Endothelial cell of umbilical vein (primary cell): ENCODE results near the gene RNF138. TPM values are rescaled to one million over a fixed set of nuclear protein-coding genes. Genes with fewer than 3 reads are reported as not detected.
"Not testable (repeated sequence)": the region's sequence is repeated elsewhere in the genome, so short reads cannot be mapped to it uniquely, and the experiment has no call there.

Experiments
- BruUV-seq: library from RNA; stranded (reverse); fragments of 400-500 nt; replicated peaks from 2 replicates; lab custom pipeline; 2021; lab: Mats Ljungman, UMichigan
- CTCF ChIA-PET: fragments of 300-600, 350-600 bp; sonication (Branson Sonifier 250); formaldehyde crosslinking; loops from one replicate; lab custom pipeline; 2021; ENCODE audit warnings: antibody characterized with exemption, inconsistent platforms; lab: Charles Lee
- POLR2A ChIA-PET: fragments of 300-600, 350-600 bp; sonication (Branson Sonifier 250); formaldehyde crosslinking; loops from one replicate; lab custom pipeline; 2021; ENCODE audit warnings: antibody characterized with exemption, inconsistent platforms; lab: Charles Lee
- DNase-seq: peaks from one replicate; pipeline ENCODE4 v3.0.0-alpha.2; 2011; ENCODE audit warnings: low read depth, low spot score
- FAIRE-seq: peaks from 2 replicates; lab custom pipeline; 2011; peaks lifted over from hg19 to GRCh38; lab: Jason Lieb, UNC
- H2AFZ ChIP-seq: 2 replicates; pipeline ENCODE4 v1.6.0; 2012; ENCODE audit warnings: low read depth, low read length, control low read depth, inconsistent platforms
- H3K27ac ChIP-seq: 2 replicates; pipeline ENCODE4 v1.5.1; 2011; ENCODE audit warnings: low read depth, mild to moderate bottlenecking, control low read depth, low read length, moderate library complexity; ENCODE audit not compliant: insufficient read depth
- H3K27me3 ChIP-seq, 2 experiments: 2 replicates each; pipeline versions ENCODE4 v1.6.0 to v1.6.1; 2011; ENCODE audit warnings: low read length in 2 of 2, mixed read lengths in 1 of 2; ENCODE audit not compliant: control insufficient read depth in 2 of 2, insufficient read depth in 2 of 2
- H3K36me3 ChIP-seq, 2 experiments: 2 replicates in 1 of 2; 3 replicates in 1 of 2; pipeline ENCODE4 v1.5.1; 2011; ENCODE audit warnings: low read length in 2 of 2, mild to moderate bottlenecking in 1 of 2, moderate library complexity in 1 of 2; ENCODE audit not compliant: control insufficient read depth in 2 of 2, insufficient read depth in 2 of 2; ENCODE audit errors: extremely low read depth in 1 of 2
- H3K4me1 ChIP-seq: 3 replicates; pipeline ENCODE4 v1.5.1; 2011; ENCODE audit warnings: mild to moderate bottlenecking, low read length; ENCODE audit not compliant: control insufficient read depth, insufficient read depth; ENCODE audit errors: extremely low read depth
- H3K4me2 ChIP-seq: 2 replicates; pipeline ENCODE4 v1.6.1; 2011; ENCODE audit warnings: low read length, control low read depth, mixed read lengths; ENCODE audit not compliant: insufficient read depth
- H3K4me3 ChIP-seq, 3 experiments: fragments of 200-600 bp in 1 of 3; sonication (generic), shearing (Covaris generic) in 1 of 3; replicated peaks in 1 of 3; 2 replicates each; pipeline ENCODE4 v1.5.1; 2011 to 2016; ENCODE audit warnings: control low read depth in 3 of 3, low read length in 3 of 3, mild to moderate bottlenecking in 2 of 3, inconsistent platforms in 1 of 3, low read depth in 1 of 3, moderate library complexity in 1 of 3; ENCODE audit not compliant: insufficient read depth in 1 of 3
- H3K79me2 ChIP-seq: 2 replicates; pipeline ENCODE4 v1.6.0; 2012; ENCODE audit warnings: low read length, inconsistent platforms; ENCODE audit not compliant: control insufficient read depth, insufficient read depth
- H3K9ac ChIP-seq: replicated peaks from 2 replicates; pipeline ENCODE3; 2011; ENCODE audit warnings: low read length, control low read depth; ENCODE audit not compliant: insufficient read depth; ENCODE audit errors: extremely low read depth
- H3K9me1 ChIP-seq: replicated peaks from 3 replicates; pipeline ENCODE4 v1.6.0; 2011; ENCODE audit warnings: mild to moderate bottlenecking, low read length; ENCODE audit not compliant: control insufficient read depth, insufficient read depth; ENCODE audit errors: extremely low read depth
- H3K9me3 ChIP-seq: replicated peaks from 2 replicates; pipeline ENCODE4 v1.5.1; 2012; ENCODE audit warnings: low read length, inconsistent platforms; ENCODE audit not compliant: control insufficient read depth, insufficient read depth
- H4K20me1 ChIP-seq: replicated peaks from 2 replicates; pipeline ENCODE3; 2011; ENCODE audit warnings: mild to moderate bottlenecking, low read length; ENCODE audit not compliant: control insufficient read depth, insufficient read depth; ENCODE audit errors: extremely low read depth
- EZH2 ChIP-seq: IDR thresholded peaks from 2 replicates; pipeline ENCODE4 v1.6.1; 2012; ENCODE audit warnings: borderline replicate concordance, low read depth, mild to moderate bottlenecking, moderate library complexity, low read length, inconsistent platforms; ENCODE audit not compliant: severe bottlenecking
- POLR2AphosphoS5 ChIP-seq: IDR thresholded peaks from 2 replicates; pipeline ENCODE4 v1.6.1; 2012; ENCODE audit warnings: low read depth, mild to moderate bottlenecking, control low read depth, low read length, moderate library complexity; ENCODE audit not compliant: insufficient read depth
- dilution Hi-C: fragments of 300-500 bp; cut with MboI; formaldehyde crosslinking; loops from one replicate; pipeline ENCODE4 v1.15.0; 2019; ENCODE audit warnings: low sequenced_read_pairs; ENCODE audit not compliant: extremely low pct_ligation_motif_present
- intact Hi-C: fragments of 100-400 bp; cut with micrococcal nuclease; formaldehyde crosslinking; loops from one replicate; pipeline ENCODE4 v1.10.0; 2022
- polyA plus RNA-seq, 4 experiments: library from polyadenylated mRNA; depleted of rRNA in 3 of 4; stranded (reverse) in 3 of 4; unstranded in 1 of 4; fragments of >200 nt; gene quantifications; 2 replicates each; pipeline versions ENCODE4 v1.2.1 to v1.2.3, GENCODE V29; 2011 to 2012; ENCODE audit warnings: missing spikeins in 1 of 4
- total RNA-seq: library from RNA; stranded (reverse); gene quantifications from 2 replicates; pipeline ENCODE4 v1.2.3, GENCODE V29; 2021
- TF ChIP-seq, protein P1 (sequence below), 2 donors: IDR thresholded peaks; 1 replicate in 1 of 2; 2 replicates in 1 of 2; pipeline ENCODE4 v1.5.1; 2011; ENCODE audit warnings: low read length in 2 of 2, mild to moderate bottlenecking in 2 of 2, moderate library complexity in 2 of 2, control low read depth in 1 of 2, inconsistent platforms in 1 of 2, low read depth in 1 of 2; ENCODE audit not compliant: insufficient read depth in 1 of 2; ENCODE audit errors: extremely low read depth in 1 of 2
- TF ChIP-seq, protein P2 (sequence below): IDR thresholded peaks from 2 replicates; pipeline ENCODE4 v1.6.1; 2011; ENCODE audit not compliant: insufficient read depth, insufficient read length

Gene RNF138
- total and polyA plus RNA-seq, 2 donors (not counting 3 experiments of a cell fraction or from before 2014, with no cell fraction given), result 14.7 to 24.6 TPM

DNA sequence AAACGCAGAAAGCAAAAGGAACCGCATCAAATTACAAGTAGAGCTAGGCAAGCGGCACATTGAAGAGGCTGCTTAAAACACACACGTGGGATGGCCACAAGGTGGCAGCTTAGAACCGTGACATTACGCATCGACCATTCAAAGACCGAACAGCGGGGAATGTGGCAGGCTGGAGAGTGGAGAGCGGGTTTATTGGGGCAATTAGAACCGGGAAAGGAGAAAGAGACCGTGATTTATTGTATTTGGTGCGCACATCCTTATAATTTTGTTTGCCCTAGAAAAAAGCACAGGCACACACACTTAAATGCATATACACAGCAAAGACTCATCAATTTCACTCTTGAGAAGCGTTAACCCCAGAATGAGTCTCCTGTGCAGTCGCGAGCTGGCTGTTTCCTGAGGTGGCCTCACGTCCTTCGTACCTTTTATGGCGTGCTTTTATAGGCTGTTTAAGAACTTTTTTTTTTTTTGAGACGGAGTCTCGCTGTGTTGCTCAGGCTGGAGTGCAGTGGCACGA, 66.5 kb downstream of the RNF138 start:
- H3K9ac ChIP-seq, result no peak overlapping the region
- no peaks in the 10 kb centered on the region for H3K36me3 ChIP-seq
- H3K27me3 ChIP-seq, result peaks cover 0 to 4% of the 10 kb centered on the region in 2 experiments
- no peak overlapping the region for H3K4me3 ChIP-seq
- no peak overlapping the region for H3K27ac ChIP-seq
- FAIRE-seq (peak; percentile 92), DNase-seq (peak; percentile 83)
- H3K9me3 ChIP-seq, result no peaks in the 10 kb centered on the region
- no TSS peak for BruUV-seq
- peak overlapping the region; percentile 51 for H3K4me2 ChIP-seq
- no peaks in the 10 kb centered on the region for H3K4me1 ChIP-seq
- no peaks in the 10 kb centered on the region for H4K20me1 ChIP-seq
- intact Hi-C loops (loop anchor here (1.0 to 2.0 kb wide), 3 partner anchors 113 to 394 kb away; partner anchors contain the start of gene GAREM1), dilution Hi-C loops (no loop called here)
- no peaks in the 10 kb centered on the region for H3K79me2 ChIP-seq
- TF ChIP-seq POLR2AphosphoS5, result no peak
- TF ChIP-seq, protein P1, sequence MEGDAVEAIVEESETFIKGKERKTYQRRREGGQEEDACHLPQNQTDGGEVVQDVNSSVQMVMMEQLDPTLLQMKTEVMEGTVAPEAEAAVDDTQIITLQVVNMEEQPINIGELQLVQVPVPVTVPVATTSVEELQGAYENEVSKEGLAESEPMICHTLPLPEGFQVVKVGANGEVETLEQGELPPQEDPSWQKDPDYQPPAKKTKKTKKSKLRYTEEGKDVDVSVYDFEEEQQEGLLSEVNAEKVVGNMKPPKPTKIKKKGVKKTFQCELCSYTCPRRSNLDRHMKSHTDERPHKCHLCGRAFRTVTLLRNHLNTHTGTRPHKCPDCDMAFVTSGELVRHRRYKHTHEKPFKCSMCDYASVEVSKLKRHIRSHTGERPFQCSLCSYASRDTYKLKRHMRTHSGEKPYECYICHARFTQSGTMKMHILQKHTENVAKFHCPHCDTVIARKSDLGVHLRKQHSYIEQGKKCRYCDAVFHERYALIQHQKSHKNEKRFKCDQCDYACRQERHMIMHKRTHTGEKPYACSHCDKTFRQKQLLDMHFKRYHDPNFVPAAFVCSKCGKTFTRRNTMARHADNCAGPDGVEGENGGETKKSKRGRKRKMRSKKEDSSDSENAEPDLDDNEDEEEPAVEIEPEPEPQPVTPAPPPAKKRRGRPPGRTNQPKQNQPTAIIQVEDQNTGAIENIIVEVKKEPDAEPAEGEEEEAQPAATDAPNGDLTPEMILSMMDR (IDR thresholded peaks at IDR 0.05; ENCODE audit: extremely low read depth in 1 of 2, insufficient read depth in 1 of 2, low read depth in 1 of 2, low read length in 2 of 2), result peak; percentile 78 to 85
- TF ChIP-seq, protein P2, sequence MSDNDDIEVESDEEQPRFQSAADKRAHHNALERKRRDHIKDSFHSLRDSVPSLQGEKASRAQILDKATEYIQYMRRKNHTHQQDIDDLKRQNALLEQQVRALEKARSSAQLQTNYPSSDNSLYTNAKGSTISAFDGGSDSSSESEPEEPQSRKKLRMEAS, result peak; percentile 56
- no peak for TF ChIP-seq EZH2
- peak overlapping the region; percentile 31 for H2AFZ ChIP-seq
- CTCF ChIA-PET, result interaction anchor here (0.5 to 8.9 kb wide), 51 partner anchors 9 to 1604 kb away, joined by 3 to 304 read pairs (median 4); partner anchors contain the start of genes GAREM1, MEP1B, RNF125 and RNF138
- no peaks in the 10 kb centered on the region for H3K9me1 ChIP-seq
- POLR2A ChIA-PET, result no interaction called here

DNA sequence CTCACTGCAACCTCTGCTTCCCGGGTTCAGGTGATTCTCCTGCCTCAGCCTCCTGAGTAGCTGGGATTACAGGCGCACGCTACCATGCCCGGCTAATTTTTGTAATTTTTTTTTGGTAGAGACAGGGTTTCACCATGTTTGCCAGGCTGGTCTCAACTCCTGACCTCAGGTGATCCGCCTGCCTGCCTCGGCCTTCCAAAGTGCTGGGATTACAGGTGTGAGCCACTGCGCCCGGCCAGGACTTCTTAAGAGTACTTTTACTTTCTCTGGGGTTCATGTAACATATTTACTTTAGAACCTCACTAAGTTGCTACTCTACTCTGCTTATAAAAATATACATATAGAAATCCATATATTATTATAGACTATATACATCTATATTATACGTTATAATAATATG, 67.0 kb downstream of the RNF138 start:
- H3K9ac ChIP-seq, H3K4me3 ChIP-seq, H3K4me2 ChIP-seq, POLR2A ChIA-PET, H2AFZ ChIP-seq, H4K20me1 ChIP-seq, H3K27ac ChIP-seq, H3K9me1 ChIP-seq, H3K79me2 ChIP-seq, FAIRE-seq, dilution Hi-C loops, H3K27me3 ChIP-seq, H3K9me3 ChIP-seq, BruUV-seq, H3K4me1 ChIP-seq, DNase-seq, H3K36me3 ChIP-seq: not testable (repeated sequence)
- intact Hi-C loops, result loop anchor here (1.0 to 2.0 kb wide), 3 partner anchors 113 to 394 kb away; partner anchors contain the start of gene GAREM1
- CTCF ChIA-PET, result interaction anchor here (0.9 to 8.9 kb wide), 29 partner anchors 8 to 1604 kb away, joined by 3 to 304 read pairs (median 5); partner anchors contain the start of genes GAREM1, RNF125, RNF138 and TRAPPC8
